ENCODE data around the gene DDC.
"Not testable (repeated sequence)": the region's sequence is repeated elsewhere in the genome, so short reads cannot be mapped to it uniquely, and the experiment has no call there.

Gene DDC

GRCh38 chr7:50479743-50480517 is 85.3 kb downstream of the DDC start:
- peak; percentile 61 for DNase-seq

- no peak for DNase-seq
Observed at GRCh38 chr7:50477640-50478039, 87.6 kb downstream of the DDC start.

GRCh38 chr7:50476953-50477625 is 88.1 kb downstream of the DDC start:
- DNase-seq, result no peak

GRCh38 chr7:50475340-50475739 is 89.9 kb downstream of the DDC start:
- DNase-seq, result no peak

GRCh38 chr7:50474382-50475160 is 90.6 kb downstream of the DDC start:
- DNase-seq, result no peak

- DNase-seq, result no peak
Observed at GRCh38 chr7:50473531-50473930, 91.7 kb downstream of the DDC start.

- DNase-seq, result no peak
Observed at GRCh38 chr7:50472427-50472826, 92.8 kb downstream of the DDC start.

- no peak for DNase-seq
Observed at GRCh38 chr7:50471970-50472369, 93.2 kb downstream of the DDC start.

GRCh38 chr7:50470250-50471163 is 94.7 kb downstream of the DDC start:
- no peak for DNase-seq

- DNase-seq, result no peak
Observed at GRCh38 chr7:50469181-50469580, 96.0 kb downstream of the DDC start.

- DNase-seq, result peak; percentile 54
Observed at GRCh38 chr7:50467817-50468610, 97.2 kb downstream of the DDC start.

- no peak for DNase-seq
Observed at GRCh38 chr7:50466815-50467585, 98.2 kb downstream of the DDC start.

GRCh38 chr7:50463035-50463434 is 102.2 kb downstream of the DDC start:
- no peak for DNase-seq

GRCh38 chr7:50462361-50462760 is 102.8 kb downstream of the DDC start:
- DNase-seq, result no peak

GRCh38 chr7:50461695-50462094 is 103.5 kb downstream of the DDC start:
- no peak for DNase-seq

GRCh38 chr7:50459183-50459582 is 106.0 kb downstream of the DDC start:
- not testable (repeated sequence) for DNase-seq

GRCh38 chr7:50458651-50459050 is 106.6 kb downstream of the DDC start:
- DNase-seq, result not testable (repeated sequence)

GRCh38 chr7:50456371-50457123 is 108.7 kb downstream of the DDC start:
- no peak for DNase-seq

GRCh38 chr7:50455658-50456057 is 109.5 kb downstream of the DDC start:
- no peak for DNase-seq

- no peak for DNase-seq
Observed at GRCh38 chr7:50454968-50455367, 110.2 kb downstream of the DDC start.

Measured in NCI-H1436 (cell line).